Prostate gland (tissue), 2 donors: ENCODE measurements around the gene RBM38.

ENCODE experiments used
- POLR2A ChIP-seq: fragments of 450-650 bp; IDR thresholded peaks from one replicate; pipeline ENCODE4 v1.6.1; 2016; ENCODE audit warnings: antibody characterized with exemption, mild to moderate bottlenecking
- TF ChIP-seq, protein P1 (sequence below), 4 experiments: fragments of 200-600 bp in 2 of 4; fragments of 450-650 bp in 2 of 4; sonication (generic) in 2 of 4; IDR thresholded peaks; 1 replicate in 3 of 4; 2 replicates in 1 of 4; pipeline ENCODE4 v1.5.1; 2016 to 2019; ENCODE audit warnings: antibody characterized with exemption in 4 of 4, mild to moderate bottlenecking in 2 of 4, moderate library complexity in 2 of 4

GRCh38 chr20:57439432-57439831, 48.2 kb downstream of the RBM38 start:
- TF ChIP-seq, protein P1, sequence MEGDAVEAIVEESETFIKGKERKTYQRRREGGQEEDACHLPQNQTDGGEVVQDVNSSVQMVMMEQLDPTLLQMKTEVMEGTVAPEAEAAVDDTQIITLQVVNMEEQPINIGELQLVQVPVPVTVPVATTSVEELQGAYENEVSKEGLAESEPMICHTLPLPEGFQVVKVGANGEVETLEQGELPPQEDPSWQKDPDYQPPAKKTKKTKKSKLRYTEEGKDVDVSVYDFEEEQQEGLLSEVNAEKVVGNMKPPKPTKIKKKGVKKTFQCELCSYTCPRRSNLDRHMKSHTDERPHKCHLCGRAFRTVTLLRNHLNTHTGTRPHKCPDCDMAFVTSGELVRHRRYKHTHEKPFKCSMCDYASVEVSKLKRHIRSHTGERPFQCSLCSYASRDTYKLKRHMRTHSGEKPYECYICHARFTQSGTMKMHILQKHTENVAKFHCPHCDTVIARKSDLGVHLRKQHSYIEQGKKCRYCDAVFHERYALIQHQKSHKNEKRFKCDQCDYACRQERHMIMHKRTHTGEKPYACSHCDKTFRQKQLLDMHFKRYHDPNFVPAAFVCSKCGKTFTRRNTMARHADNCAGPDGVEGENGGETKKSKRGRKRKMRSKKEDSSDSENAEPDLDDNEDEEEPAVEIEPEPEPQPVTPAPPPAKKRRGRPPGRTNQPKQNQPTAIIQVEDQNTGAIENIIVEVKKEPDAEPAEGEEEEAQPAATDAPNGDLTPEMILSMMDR (IDR thresholded peaks at IDR 0.05) = peak in 2 of 4 experiments; percentile 14 to 25
- no peak for TF ChIP-seq POLR2A
